Glutamatergic neuron (in vitro differentiated cells): ENCODE measurements around the gene UQCR10. TPM values are rescaled to one million over a fixed set of nuclear protein-coding genes. Genes with fewer than 3 reads are reported as not detected.

Source experiments
- DNase-seq: peaks from one replicate; pipeline ENCODE4 v3.0.0; 2022
- H3K27ac Mint-ChIP-seq: one replicate; pipeline ENCODE4 v1.8.0; 2020; ENCODE audit warnings: mild to moderate bottlenecking, mixed read lengths, inconsistent platforms; ENCODE audit not compliant: unreplicated experiment
- H3K27me3 Mint-ChIP-seq: one replicate; pipeline ENCODE4 v1.8.0; 2020; ENCODE audit warnings: mild to moderate bottlenecking, moderate library complexity, mixed read lengths, inconsistent platforms; ENCODE audit not compliant: unreplicated experiment
- H3K36me3 Mint-ChIP-seq: one replicate; pipeline ENCODE4 v1.8.0; 2020; ENCODE audit warnings: mild to moderate bottlenecking, mixed read lengths, inconsistent platforms; ENCODE audit not compliant: unreplicated experiment
- H3K4me1 Mint-ChIP-seq: one replicate; pipeline ENCODE4 v1.8.0; 2020; ENCODE audit warnings: mild to moderate bottlenecking, low read depth, mixed read lengths, inconsistent platforms; ENCODE audit not compliant: unreplicated experiment
- H3K4me3 Mint-ChIP-seq: one replicate; pipeline ENCODE4 v1.8.0; 2020; ENCODE audit warnings: mild to moderate bottlenecking, mixed read lengths, inconsistent platforms; ENCODE audit not compliant: unreplicated experiment
- H3K9me3 Mint-ChIP-seq: one replicate; pipeline ENCODE4 v1.8.0; 2020; ENCODE audit warnings: mild to moderate bottlenecking, moderate library complexity, mixed read lengths, inconsistent platforms; ENCODE audit not compliant: unreplicated experiment
- total RNA-seq: library from RNA; stranded (reverse); fragmentation: NEBNext Ultra II Directional; extraction: Animal tissue kit (Norgen Biotek cat#: 25700); gene quantifications from one replicate; pipeline ENCODE4 v1.2.1, GENCODE V29; 2021; ENCODE audit not compliant: unreplicated experiment
- TF ChIP-seq, protein P1 (sequence below): fragments of 200-600 bp; sonication (generic); IDR thresholded peaks from one replicate; pipeline ENCODE4 v1.5.0; 2021; ENCODE audit not compliant: partially characterized antibody, unreplicated experiment

Gene UQCR10
- total RNA-seq, 1 donor from 2014 or later, result 77.7 TPM

- DNase-seq, result no peak
- Mint-ChIP-seq H3K36me3 (no peaks in the 10 kb centered on the region), H3K27me3 (peaks cover 1% of the 10 kb centered on the region), H3K27ac (no peak overlapping the region), H3K4me3 (no peak overlapping the region), H3K9me3 (peaks cover 2% of the 10 kb centered on the region), H3K4me1 (peaks cover 19% of the 10 kb centered on the region)
- TF ChIP-seq, protein P1, sequence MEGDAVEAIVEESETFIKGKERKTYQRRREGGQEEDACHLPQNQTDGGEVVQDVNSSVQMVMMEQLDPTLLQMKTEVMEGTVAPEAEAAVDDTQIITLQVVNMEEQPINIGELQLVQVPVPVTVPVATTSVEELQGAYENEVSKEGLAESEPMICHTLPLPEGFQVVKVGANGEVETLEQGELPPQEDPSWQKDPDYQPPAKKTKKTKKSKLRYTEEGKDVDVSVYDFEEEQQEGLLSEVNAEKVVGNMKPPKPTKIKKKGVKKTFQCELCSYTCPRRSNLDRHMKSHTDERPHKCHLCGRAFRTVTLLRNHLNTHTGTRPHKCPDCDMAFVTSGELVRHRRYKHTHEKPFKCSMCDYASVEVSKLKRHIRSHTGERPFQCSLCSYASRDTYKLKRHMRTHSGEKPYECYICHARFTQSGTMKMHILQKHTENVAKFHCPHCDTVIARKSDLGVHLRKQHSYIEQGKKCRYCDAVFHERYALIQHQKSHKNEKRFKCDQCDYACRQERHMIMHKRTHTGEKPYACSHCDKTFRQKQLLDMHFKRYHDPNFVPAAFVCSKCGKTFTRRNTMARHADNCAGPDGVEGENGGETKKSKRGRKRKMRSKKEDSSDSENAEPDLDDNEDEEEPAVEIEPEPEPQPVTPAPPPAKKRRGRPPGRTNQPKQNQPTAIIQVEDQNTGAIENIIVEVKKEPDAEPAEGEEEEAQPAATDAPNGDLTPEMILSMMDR, result no peak
Measured at GRCh38 chr22:29813126-29813525, 46.0 kb downstream of the UQCR10 start.

GRCh38 chr22:29813563-29813962 is 46.4 kb downstream of the UQCR10 start:
- peaks cover 2% of the 10 kb centered on the region for H3K9me3 Mint-ChIP-seq
- TF ChIP-seq, protein P1, result no peak

GRCh38 chr22:29814003-29814402 is 46.8 kb downstream of the UQCR10 start:
- Mint-ChIP-seq H3K9me3 (peaks cover 4% of the 10 kb centered on the region), H3K36me3 (no peaks in the 10 kb centered on the region), H3K27me3 (peaks cover 4% of the 10 kb centered on the region), H3K27ac (no peak overlapping the region), H3K4me3 (no peak overlapping the region), H3K4me1 (peaks cover 27% of the 10 kb centered on the region)
- DNase-seq, result no peak
- TF ChIP-seq, protein P1, result no peak

More at GRCh38 chr22:29813563-29813962, 46.4 kb downstream of the UQCR10 start:
- Mint-ChIP-seq H3K4me3 (no peak overlapping the region), H3K4me1 (peaks cover 24% of the 10 kb centered on the region), H3K27me3 (peaks cover 2% of the 10 kb centered on the region), H3K27ac (no peak overlapping the region), H3K36me3 (no peaks in the 10 kb centered on the region)
- DNase-seq, result no peak

DNA sequence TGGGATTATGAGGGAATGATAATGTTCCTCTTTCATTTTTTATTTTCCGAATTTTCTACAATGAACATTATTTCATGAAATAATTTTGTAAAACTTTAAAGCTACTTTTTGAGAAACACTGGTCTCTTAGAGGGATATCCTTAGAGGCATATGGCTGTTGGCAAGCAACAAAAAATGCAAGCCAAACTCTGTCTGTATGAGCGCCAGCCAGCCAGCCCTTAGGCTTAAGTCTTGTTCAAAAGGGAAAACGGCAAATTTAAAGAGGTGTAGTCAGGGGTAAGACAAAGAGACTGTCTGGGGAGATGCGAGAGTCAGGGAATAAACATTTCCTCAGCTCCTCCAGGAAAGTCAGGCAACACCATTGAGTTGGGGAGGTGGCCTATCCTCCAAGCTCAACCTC is 48.4 kb downstream of the UQCR10 start:
- Mint-ChIP-seq H3K4me1 (peaks cover 27% of the 10 kb centered on the region), H3K9me3 (peaks cover 4% of the 10 kb centered on the region), H3K4me3 (peak overlapping the region; percentile 7), H3K27me3 (peaks cover 8% of the 10 kb centered on the region), H3K27ac (peak overlapping the region; percentile 75), H3K36me3 (no peaks in the 10 kb centered on the region)
- TF ChIP-seq, protein P1, result no peak
- no peak for DNase-seq

GRCh38 chr22:29816128-29816527 is 49.0 kb downstream of the UQCR10 start:
- peaks cover 27% of the 10 kb centered on the region for H3K4me1 Mint-ChIP-seq
- H3K4me3 Mint-ChIP-seq, result peak overlapping the region; percentile 7
- H3K9me3 Mint-ChIP-seq, result peaks cover 4% of the 10 kb centered on the region
- TF ChIP-seq, protein P1, result no peak
- peak; percentile 22 for DNase-seq
- H3K36me3 Mint-ChIP-seq, result no peaks in the 10 kb centered on the region
- peaks cover 8% of the 10 kb centered on the region for H3K27me3 Mint-ChIP-seq
- peak overlapping the region; percentile 75 for H3K27ac Mint-ChIP-seq
